ENCODE data around the gene SBK2.

DNA sequence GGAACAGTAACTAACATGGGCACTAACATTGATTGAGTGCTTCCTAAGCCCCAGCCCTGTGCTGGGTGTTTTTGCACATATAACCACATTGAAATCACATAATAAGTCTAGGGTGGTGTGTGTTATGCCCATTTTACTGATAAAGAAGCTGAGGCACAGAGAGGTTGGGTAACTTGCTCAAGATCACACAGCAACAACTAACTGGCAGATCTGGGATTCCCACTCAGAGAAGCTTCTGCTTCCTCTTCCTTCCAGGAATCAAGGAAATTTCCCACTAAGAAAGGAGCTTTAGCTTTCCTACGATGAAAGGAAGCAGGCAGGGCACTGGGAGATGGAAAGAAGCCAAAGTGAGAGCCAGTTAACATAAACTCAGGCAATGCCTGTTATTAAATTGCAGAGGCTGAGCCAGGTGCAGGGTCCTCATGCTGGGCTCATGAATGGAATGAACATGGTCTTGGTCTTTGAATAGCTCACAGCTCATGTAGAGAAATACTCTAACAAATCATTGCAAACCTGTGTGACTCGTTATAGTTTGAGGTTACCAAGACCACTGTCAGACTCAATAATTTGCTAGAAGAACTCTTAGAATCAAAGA, 38.6 kb downstream of the SBK2 start:
- TF ChIP-seq POLR2A (IDR thresholded peaks at IDR 0.05), result no peak
- TF ChIP-seq, protein P1, sequence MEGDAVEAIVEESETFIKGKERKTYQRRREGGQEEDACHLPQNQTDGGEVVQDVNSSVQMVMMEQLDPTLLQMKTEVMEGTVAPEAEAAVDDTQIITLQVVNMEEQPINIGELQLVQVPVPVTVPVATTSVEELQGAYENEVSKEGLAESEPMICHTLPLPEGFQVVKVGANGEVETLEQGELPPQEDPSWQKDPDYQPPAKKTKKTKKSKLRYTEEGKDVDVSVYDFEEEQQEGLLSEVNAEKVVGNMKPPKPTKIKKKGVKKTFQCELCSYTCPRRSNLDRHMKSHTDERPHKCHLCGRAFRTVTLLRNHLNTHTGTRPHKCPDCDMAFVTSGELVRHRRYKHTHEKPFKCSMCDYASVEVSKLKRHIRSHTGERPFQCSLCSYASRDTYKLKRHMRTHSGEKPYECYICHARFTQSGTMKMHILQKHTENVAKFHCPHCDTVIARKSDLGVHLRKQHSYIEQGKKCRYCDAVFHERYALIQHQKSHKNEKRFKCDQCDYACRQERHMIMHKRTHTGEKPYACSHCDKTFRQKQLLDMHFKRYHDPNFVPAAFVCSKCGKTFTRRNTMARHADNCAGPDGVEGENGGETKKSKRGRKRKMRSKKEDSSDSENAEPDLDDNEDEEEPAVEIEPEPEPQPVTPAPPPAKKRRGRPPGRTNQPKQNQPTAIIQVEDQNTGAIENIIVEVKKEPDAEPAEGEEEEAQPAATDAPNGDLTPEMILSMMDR (IDR thresholded peaks at IDR 0.05), result no peak
